HG03432 (cell line): Measurements from ENCODE around the gene GRHPR.
"Not testable (repeated sequence)": the region's sequence is repeated elsewhere in the genome, so short reads cannot be mapped to it uniquely, and the experiment has no call there.

ENCODE experiments used
- ATAC-seq: cut with Tn5 transposase; IDR thresholded peaks from one replicate; pipeline ENCODE4 v1.9.1; 2021; ENCODE audit warnings: mild to moderate bottlenecking, moderate library complexity; ENCODE audit not compliant: unreplicated experiment

GRHPR gene

GRCh38 chr9:37422289-37423104, at the start of gene GRHPR:
GRHPR (plus strand) TSS chr9:37422696; CDS start chr9:37422751, 55 bp downstream.
- ATAC-seq = peak; percentile 99

DNA sequence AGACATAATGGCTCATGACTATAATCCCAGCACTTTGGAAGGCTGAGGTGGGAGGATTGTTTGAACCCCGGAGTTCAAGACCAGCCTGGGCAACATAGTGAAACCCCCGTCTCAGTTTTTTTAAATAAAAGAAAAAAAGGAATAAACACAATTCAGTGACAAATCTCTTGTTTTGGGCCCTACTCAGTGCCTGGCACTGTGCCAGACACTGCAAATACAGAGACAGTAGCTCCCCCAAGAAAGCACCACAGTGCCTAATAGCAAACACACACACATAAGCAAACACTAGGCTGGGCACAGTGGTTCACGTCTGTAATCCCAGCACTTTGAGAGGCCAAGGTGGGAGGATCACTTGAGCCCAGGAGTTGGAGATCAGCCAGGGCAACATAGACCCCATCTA, 49.7 kb upstream of the GRHPR start:
- ATAC-seq = no peak

DNA sequence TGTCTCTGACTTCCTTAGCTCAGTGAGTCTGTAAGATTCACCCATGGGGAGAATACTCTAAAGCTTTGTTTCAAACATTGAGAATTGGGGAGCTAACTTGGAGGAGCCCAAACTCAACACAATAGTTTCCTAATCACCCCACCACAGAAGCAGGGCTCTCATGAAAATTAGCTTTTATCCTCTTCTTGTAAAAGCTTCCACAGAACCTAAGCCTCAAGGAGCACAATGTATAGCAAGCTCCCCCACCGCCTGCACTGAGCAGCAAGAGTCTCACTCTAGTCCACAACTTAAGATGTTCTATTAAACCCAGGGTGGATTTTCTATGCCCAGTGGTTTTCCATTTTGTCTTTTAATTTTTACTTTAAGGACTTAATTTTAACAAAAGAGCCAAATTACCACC, 48.9 kb upstream of the GRHPR start:
- no peak for ATAC-seq

DNA sequence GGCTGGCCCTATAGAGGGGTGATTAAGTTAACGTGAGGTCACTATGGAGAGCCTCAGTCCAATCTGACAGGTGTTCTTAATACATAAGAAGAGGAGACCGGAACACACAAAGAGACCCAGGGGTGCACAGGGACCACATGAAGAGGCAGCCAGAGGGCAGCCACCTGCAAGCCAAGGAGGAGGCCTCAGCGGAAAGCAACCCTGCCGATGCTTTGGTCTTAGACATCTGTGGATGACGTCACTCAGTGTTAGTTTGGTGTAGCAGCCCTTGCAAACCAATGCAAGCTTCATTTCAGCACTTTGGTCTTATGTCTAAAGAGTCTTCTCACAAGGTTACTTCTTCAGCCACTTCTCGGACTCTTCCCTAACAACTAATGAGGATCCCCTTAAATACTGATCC, 47.6 kb upstream of the GRHPR start:
- no peak for ATAC-seq

DNA sequence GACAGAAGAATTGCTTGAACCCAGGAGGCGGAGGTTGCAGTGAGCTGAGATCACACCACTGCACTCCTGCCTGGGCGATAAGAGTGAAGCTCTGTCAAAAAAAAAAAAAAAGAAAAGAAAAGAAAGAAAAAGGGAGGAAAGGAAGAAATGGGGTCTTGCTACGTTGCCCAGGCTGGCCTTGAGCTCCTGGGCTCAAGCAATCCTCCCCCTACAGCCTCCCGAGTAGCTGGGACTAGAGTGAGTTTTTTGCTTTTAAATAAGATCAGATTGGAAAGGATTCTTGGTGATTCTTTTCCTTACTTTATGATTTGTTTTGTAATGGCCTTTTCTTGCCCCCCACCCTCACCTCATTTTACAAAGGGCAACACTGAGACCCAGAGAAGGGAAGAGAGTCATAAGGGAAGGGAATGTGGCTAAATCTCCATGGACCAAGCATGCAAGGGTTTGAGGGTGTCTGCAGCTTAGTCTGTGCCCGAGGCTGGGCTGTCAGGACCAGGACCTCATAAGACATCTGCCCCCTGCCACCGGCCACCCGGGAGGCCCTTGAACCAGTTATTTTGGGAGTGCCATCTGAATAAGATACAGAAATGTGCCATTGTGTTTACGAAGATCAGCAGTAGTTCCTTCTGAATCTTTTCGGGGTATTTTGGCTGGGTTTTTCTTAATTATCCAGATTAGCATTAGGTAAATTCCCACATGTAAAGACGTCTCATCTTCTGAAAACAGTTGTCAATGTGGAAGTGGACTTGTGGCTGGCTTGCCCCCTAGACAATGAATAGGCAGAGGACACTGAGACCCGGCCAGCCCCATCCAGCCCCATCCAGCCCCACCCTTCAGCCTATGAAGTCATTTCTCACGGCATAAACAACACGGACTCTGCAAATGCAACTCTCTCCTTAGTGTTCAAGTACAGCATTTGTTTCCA, 44.5 kb upstream of the GRHPR start:
- ATAC-seq = no peak

DNA sequence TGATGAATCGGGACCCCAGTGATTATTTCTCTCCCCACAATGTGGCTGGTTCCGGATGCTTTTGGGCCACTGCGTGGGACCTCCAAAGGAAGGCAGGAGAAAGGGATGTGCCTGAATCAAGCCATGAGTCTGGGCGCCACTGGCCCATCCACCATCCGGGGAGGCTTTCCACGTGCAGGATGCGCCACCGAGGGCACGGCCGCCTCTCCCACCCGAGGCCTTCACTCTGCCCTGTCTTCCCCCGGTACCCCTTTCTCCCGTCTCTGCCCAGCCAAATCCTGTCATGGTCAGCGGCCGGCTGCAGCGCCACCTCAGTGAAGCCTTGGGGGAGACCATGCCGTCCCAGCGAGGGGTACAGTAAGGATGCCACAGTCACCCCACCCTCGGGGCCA, 43.9 kb upstream of the GRHPR start:
- ATAC-seq = no peak

- no peak for ATAC-seq
These were observed 42.7 kb upstream of the GRHPR start for GRCh38 chr9:37379835-37380234.

DNA sequence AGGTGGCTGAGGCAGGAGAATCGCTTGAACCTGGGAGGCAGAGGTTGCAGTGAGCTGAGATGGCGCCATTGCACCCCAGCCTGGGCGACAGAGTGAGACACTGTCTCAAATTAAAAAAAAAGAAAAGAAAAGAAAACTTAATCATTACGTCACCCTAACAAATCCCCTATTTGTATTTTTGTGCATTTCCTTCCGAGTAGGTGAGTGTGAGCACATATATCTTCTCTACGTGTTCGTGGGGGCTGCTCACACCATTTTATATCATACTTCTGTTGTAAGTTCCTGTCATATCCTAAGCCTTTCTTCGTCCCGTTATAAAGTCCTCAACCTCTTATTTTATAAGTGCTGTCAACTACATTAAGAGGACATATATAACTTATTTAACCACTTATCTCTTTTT, 41.9 kb upstream of the GRHPR start:
- ATAC-seq = no peak

DNA sequence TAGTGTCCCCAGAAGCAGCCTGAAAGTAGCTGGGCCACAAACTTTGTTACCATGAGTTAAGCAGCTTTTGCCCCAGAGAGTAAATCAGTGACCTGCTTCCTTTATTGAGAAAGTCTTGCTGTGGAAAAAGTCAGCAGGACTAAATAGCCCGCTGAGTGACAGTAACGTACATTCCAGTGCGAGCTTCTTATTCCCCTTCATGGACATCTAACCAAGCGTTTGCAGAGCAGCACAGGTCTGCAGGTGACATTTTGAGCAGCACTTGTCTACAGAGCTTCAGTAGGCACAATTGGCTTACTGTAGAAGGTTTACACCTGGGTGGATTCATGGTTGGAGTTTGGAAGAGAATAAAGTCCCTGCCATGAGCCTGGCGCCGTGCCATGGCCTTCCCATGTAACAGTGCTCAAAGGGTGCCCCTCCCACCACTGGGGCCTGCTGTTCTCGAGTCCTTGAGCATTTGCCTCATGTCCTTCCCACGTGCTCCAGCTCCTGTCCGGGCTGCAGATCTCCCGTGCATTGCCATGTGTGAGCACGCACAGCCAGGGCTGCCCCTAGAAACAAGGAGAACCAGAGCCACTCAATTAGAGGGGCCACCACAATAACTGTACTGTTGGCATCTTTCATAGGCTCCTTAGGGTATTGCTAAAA, 41.3 kb upstream of the GRHPR start:
- no peak for ATAC-seq

GRCh38 chr9:37382161-37382981, 40.1 kb upstream of the GRHPR start:
- ATAC-seq = peak; percentile 50

- peak; percentile 26 for ATAC-seq
These were observed 39.5 kb upstream of the GRHPR start for GRCh38 chr9:37382982-37383357.

DNA sequence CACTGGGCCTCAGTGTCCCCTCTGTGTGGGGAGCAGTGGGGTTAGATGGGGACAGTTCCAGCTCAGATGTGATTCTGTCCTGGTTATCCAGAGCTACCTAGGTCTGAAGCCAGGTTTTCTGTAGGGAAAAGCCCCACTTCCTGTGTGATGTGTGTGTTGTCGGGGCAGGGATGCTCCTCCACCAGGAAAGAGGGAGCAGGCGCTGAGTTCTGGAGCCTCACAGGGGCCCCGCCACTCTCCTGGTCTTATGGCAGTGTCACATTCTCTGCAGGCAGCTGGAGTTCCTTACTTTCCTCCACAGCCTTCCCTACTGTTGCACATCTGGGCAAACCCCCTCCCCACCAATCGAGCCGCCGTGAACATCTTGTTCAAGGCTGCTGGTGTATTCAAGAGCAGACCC, 39.1 kb upstream of the GRHPR start:
- ATAC-seq = no peak

DNA sequence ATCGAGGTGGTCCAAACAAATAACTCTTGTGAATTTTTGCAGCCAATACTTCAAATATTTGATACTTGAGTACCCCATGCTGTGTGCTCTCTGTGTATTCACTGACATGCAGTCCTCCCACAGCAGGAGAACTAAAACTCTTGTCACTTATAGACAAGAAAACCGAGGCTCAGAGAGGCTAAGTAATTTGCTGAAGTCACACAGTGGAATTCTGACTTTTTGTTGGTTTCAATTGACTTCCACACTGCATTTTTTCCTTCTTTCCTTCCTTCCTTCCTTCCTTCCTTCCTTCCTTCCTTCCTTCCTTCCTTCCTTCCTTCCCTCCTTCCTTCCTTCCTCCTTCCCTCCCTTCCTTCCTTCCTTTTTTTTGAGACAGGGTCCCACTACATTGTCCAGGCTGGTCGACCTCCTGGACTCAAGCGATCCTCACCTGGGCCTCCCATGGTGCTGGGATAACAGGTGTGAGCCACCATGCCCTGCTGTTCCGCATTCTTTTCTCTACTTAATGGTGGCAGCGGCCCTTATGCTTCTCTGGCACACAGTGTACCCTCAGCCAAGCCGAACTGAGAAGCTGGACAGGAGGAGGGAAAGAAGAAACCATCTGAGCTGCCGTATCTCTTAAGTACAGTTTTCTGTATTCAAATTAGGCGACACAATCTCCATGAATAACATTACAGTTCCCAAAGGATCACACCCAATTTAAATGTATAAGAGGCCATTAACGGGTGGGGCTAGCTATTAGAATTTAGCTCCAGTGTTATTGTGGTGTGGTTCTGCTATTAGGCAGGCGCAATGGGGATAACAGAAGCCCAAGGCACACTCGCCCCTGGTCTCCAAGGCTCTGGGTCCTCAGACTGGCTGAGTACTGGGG, 38.4 kb upstream of the GRHPR start:
- ATAC-seq = no peak

GRCh38 chr9:37385286-37385685, 37.2 kb upstream of the GRHPR start:
- no peak for ATAC-seq

- ATAC-seq = no peak
These were observed 35.5 kb upstream of the GRHPR start for GRCh38 chr9:37386988-37387387.

- ATAC-seq = peak; percentile 84
These were observed 31.7 kb upstream of the GRHPR start for GRCh38 chr9:37390759-37391158.

- ATAC-seq = no peak
These were observed 30.2 kb upstream of the GRHPR start for GRCh38 chr9:37392272-37392671.

- no peak for ATAC-seq
These were observed 27.3 kb upstream of the GRHPR start for GRCh38 chr9:37395229-37395628.

DNA sequence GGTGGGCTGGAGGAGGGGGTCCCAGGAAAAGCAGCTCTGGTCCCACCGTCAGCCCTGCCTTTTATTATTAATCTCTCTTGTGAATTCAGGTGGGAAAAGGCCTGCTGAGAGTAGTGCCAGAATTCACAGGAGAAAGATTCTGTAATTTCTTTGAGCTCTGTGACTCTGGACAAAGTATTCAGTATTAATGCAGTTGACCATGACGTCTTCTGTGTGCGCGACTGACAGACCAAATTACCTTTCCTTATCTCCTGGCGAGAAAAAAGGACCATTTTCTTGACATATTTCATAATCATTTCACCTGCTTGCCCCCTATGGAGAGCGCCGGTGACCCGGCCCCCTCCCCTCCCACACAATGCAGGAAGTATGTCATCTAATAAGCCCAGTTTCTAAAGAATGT, 26.8 kb upstream of the GRHPR start:
- no peak for ATAC-seq

- ATAC-seq = not testable (repeated sequence)
These were observed 24.5 kb upstream of the GRHPR start for GRCh38 chr9:37397948-37398347.
